ENCODE results near the gene EXD3.
"Not testable (repeated sequence)": the region's sequence is repeated elsewhere in the genome, so short reads cannot be mapped to it uniquely, and the experiment has no call there.

EXD3 gene

GRCh38 chr9:137430723-137431415 lies 7.9 kb upstream of the EXD3 start:
- DNase-seq, result no peak

DNA sequence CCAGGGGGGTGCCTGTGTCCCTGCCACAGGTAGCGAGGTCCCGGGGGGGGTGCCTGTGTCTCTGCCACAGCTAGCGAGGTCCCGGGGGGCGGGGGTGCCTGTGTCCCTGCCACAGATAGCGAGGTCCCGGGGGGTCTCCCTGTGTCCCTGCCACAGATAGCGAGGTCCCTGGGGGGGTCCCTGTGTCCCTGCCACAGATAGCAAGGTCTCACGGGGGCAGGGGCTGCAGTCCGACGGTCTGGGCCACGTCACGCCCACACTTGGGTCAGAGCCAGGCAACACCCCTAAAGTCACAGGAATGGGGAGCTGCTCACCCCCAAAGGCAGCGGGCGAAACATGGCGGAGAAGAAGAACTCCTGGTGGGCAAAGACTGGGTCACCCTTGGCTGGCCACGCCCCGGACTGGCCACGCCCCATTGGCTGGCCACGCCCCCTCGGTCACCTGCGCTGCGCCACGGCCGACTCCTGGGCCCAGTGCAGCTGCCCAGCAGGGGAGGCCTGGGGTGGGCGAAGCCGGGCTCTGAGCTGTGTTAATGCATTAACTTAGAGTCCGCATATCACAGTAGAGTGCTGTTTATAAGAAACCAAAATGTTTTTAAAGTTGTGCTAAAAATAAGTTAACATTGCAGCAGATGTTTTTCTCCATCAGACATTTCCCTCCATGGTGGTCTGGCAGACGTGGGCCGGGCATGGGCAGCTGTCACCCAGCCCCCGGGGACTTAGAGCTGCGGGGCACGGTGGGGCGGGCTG lies 7.2 kb upstream of the EXD3 start:
- no peak for DNase-seq

DNA sequence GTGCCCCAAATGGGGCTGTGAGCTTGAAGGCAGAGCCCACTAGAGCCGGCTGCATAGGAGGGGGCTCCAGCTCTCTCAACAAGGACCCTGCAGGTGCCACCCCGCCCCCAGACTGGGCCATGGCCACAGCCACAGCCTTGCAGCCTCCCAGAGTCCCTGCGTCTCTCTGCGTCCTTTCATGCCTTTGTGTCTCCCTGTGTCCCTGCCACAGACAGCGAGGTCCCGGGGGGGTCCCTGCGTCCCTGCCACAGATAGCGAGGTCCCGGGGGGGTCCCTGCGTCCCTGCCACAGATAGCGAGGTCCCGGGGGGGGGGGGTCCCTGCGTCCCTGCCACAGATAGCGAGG lies 6.6 kb upstream of the EXD3 start:
- no peak for DNase-seq

- no peak for DNase-seq
Measured at GRCh38 chr9:137428841-137429545, 6.0 kb upstream of the EXD3 start.

DNA sequence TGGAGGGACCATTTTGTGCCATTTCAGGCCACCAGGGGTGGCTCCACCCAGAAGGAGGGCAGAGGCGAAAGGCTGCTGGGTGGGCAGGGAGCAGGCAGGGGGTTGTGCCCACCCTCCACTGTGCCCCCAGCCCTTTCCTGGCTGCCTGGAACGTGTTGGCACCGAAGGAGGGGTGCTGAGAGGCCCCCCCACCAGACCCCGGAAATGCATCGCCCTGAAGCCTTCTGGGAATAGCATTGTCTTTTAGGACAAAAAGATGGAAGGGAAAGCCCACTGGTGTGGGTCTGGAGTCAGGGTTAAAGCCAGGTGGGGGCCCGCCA lies 5.3 kb upstream of the EXD3 start:
- no peak for DNase-seq

DNA sequence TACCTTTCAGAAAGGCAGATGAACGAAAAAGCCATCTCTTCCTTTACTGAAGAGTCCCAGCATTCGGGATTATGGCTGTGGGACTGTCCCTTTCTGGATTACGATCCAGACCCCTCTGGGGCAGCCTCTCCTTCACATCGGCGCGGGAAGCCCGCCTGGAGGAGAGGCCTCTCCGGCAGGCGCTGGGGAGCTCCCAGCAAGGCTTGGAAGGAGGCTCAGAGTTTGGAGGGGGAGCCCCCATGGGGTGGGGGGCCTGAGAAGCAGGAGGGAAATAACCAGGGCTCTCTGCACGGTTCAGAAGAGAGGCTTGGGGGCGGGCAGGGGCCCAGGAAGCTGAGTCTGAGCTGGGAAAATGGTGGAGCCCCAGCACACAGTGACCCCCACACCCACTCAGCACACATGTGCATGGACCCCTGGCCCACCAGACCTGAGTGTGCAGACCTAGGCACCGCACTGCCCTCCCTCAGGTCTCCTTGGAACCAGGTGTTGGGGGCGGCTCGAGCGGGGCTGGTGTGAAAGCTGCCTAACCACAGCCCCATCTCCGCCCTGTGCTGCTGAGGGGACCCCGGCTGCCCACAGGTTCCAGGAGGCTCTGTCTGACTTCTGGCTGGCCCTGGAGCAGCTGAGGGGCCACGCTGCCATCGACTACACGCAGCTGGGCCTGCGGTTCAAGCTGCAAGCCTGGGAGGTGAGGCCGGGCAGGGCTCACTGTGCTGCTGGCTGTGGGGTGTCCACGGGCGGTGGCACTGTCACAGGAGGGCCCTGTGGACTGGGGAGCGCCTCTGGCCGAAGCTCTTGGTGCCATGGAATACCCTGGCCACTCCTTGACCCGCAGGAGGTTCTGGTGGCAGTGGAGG lies 4.7 kb upstream of the EXD3 start:
- no peak for DNase-seq

- no peak for DNase-seq
Measured at GRCh38 chr9:137426018-137426681, 3.2 kb upstream of the EXD3 start.

GRCh38 chr9:137423514-137424291 lies 741 bp upstream of the EXD3 start:
- peak; percentile 47 for DNase-seq

DNA sequence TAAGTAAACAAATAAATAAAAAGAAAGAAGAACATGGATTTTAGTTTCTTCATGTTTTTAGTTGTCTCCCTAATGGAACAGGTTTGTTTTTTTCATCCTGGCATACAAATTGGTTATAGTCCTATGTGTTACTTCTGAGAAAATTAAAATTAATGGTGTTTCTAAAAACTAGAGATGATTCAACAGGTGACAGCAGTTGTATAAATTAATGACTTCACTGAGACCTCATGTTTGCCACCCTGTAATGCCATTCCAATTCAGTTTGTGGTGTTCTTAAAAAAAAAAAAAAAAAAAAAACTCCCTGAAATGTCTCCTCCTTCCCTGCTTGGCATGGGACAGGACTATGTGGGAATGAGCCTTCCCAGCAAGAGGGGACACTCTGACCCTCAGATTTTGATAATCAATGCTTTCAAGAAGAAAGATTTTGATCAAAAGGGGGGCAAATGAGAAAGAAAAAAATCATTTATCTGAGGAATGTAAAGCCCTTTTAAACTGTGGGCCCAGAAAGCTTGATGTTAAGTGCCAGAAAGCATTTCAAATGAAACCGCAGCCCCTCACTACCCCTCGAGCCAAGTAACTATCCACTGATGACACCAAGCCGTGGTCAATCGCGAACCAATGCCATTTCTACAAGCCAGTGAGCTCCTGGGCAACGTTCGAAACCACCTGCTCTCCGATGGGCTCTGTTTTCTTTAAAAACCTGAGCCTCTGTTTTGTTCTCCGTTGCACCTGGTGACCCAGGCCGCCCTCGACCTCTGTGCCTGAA lies 941 bp downstream of the EXD3 start:
- DNase-seq, result no peak

GRCh38 chr9:137417161-137418021 lies 5.6 kb downstream of the EXD3 start:
- peak; percentile 3 for DNase-seq

GRCh38 chr9:137416563-137417151 lies 6.3 kb downstream of the EXD3 start:
- DNase-seq, result no peak

DNA sequence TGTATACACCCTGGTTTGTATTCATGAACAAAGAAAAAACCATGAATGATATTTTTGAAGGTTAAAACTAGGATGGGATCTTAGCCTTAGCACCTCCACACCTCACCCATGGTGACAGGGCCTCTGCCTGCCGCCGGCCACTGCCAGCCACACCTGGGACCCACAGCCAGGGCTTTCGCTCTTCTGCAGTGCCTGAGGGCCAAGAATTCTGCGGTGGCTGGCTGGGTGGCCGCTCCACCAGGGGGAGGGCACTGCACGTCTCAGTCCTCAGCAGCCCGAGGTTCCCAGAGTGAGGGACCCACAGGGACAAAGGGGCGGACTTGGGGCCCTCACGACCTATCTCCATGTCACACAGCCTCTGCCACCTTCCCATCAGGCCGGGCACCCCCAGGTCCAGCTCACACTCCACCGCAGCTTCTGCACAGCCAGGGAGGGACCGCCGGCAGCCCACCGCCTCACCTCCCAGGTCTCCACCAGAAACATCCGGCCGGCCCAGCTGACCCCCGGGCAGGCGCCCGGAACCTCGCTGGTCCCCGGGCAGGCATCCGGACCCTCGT lies 6.9 kb downstream of the EXD3 start:
- no peak for DNase-seq

DNA sequence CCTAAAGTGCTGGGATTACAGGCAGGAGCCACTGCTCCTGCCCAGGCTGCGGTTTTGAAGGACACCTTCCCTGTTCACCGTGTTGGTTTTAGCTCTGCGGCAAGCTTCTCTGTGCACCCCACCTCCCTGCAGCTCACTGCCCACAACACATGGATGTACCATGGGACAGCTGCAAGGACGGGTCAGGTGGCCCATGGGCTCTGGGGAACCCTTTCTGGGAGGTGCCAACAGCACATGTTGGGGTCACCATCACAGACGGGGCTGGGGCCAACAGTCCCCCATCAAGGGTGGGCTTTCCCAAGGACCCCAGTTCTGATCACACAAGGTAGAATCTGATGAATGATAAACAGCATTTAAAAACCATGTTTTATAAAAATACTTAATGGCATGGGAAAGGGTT lies 7.5 kb downstream of the EXD3 start:
- DNase-seq, result no peak

- no peak for DNase-seq
Measured at GRCh38 chr9:137412431-137412830, 10.5 kb downstream of the EXD3 start.

DNA sequence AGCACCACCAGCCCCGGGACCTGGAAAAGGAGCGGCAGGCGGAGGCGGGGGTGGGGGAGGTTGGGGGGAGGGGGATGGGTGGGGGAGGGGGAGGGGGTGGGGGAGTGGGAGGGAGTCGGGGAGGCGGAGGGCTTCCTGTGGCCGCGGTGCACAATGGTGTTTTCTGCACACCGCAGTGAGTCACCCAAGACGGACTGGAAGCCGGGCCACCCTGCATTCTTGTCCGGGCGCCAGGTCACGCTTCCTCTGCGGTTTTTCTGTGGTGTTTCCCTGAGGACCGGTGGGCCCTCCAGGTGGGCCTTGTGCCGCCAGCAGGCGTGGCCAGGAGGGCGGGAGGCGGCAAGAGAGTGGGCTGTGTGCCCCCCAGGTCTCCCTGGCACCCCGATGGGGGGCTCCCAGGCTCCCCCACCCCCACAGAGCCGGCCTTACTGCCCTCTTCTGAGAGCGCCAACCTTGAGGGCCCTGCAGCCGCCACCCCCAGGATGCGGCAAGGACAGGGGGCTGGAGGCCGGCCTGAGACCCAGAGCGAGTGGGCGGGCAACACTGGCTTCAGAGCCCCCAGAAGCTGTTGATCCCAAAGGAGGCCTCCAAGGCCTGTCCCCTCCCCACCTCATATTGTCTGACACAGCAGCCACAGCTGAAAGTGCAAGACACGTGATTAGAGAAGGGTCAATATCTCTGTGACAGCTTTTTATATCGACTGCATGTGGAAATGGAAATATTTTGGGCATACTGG lies 11.1 kb downstream of the EXD3 start:
- DNase-seq, result no peak

- DNase-seq, result no peak
Measured at GRCh38 chr9:137411260-137411644, 11.7 kb downstream of the EXD3 start.

DNA sequence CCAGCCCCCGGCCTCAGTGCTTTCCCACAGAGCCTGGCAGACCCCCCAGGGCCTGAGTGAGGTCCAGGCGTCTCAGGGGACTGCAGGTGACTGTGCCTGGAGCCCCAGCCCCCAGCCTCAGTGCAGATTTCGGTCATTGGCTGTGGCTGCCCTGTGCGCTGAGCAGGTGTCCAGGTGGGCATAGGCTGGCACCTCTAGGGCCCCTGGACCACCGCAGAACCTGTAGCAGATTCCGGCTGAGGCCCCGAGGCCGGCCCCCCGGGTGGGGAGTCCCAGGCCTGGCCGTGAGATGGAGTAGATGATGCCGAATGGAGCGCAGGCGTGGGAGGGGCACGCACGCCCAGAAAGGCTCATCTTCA lies 12.1 kb downstream of the EXD3 start:
- DNase-seq, result no peak

DNA sequence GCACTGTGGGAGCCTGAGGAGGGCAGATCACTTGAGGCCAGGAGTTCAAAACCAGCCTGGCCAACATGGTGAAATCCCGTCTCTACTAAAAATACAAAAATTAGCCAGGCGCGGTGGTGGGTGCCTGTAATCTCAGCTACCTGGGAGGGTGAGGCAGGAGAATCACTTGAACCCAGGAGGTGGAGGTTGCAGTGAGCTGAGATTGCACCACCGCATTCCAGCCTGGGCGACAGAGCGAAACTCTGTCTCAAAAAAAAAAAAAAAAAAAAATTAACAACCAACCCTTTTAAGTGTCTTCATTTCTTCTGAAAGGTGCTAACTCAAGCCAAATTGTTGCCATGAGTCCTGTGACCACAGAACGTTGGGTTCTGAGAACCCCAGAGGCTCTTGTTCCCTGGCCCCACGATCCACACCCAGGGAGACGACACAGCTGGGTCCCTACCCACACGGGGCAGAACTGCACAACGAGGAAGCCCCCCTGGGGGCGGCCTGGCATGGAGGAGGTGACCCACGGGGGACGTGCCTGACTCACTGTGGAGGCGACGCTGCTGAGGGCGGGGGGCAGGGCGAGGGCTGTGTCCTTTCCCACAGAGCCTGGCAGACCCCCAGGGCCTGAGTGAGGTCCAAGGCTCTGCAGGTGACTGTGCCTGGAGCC lies 12.6 kb downstream of the EXD3 start:
- not testable (repeated sequence) for DNase-seq
